Measurements from ENCODE around the gene PDIA6. TPM values are rescaled to one million over a fixed set of nuclear protein-coding genes. Genes with fewer than 3 reads are reported as not detected.

The PDIA6 gene
- total RNA-seq, 1 donor from 2014 or later = 180 TPM

- intact Hi-C loops (cut with DNase I) = no loop called here
- Histone ChIP-seq H3K27ac (no peak overlapping the region), H3K4me3 (no peak overlapping the region), H3K9me3 (no peaks in the 10 kb centered on the region), H3K4me1 (no peaks in the 10 kb centered on the region), H3K36me3 (peaks cover 77% of the 10 kb centered on the region), H3K27me3 (no peaks in the 10 kb centered on the region)
- DNase-seq (no peak), ATAC-seq (no peak)
- TF ChIP-seq CTCF (IDR thresholded peaks at IDR 0.05) = no peak
These were observed 13.8 kb downstream of the PDIA6 start for GRCh38 chr2:10798783-10799182.

DNA sequence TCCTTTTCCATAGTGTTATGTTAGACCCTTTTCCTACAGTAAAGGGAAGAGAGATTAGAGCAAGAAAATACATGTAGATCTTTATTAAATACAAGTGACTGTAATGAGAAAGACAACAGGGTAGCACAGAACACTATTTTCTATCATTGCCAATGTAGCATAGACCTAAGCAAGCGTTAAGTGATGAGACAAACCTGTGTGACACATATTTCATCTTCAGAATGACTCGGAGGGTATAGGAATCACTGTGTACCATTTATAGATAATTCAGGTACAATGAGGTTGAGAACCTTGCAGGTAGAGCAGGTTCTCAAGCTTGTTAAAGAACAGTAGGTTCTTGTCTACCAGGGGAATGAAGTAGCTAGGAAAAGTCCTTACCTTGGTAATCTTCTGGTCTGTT, 15.9 kb downstream of the PDIA6 start:
- no peak for TF ChIP-seq CTCF (IDR thresholded peaks at IDR 0.05)
- H3K36me3 ChIP-seq = peaks cover 90% of the 10 kb centered on the region
- intact Hi-C loops (cut with DNase I) = no loop called here

GRCh38 chr2:10795508-10796046, 17.0 kb downstream of the PDIA6 start:
- no peak for TF ChIP-seq CTCF (IDR thresholded peaks at IDR 0.05)
- Histone ChIP-seq H3K27me3 (no peaks in the 10 kb centered on the region), H3K9me3 (no peaks in the 10 kb centered on the region), H3K4me1 (no peaks in the 10 kb centered on the region), H3K4me3 (no peak overlapping the region), H3K36me3 (peaks cover 90% of the 10 kb centered on the region), H3K27ac (no peak overlapping the region)
- no peak for ATAC-seq
- DNase-seq = no peak
- intact Hi-C loops (cut with DNase I) = no loop called here

More for the DNA sequence above, 15.9 kb downstream of the PDIA6 start:
- H3K4me1 ChIP-seq = no peaks in the 10 kb centered on the region
- H3K27ac ChIP-seq = no peak overlapping the region
- no peaks in the 10 kb centered on the region for H3K9me3 ChIP-seq
- no peak for ATAC-seq
- DNase-seq = no peak
- H3K27me3 ChIP-seq = no peaks in the 10 kb centered on the region
- no peak overlapping the region for H3K4me3 ChIP-seq

- Histone ChIP-seq H3K27me3 (no peaks in the 10 kb centered on the region), H3K4me3 (no peak overlapping the region), H3K4me1 (no peaks in the 10 kb centered on the region), H3K36me3 (peaks cover 90% of the 10 kb centered on the region), H3K27ac (no peak overlapping the region), H3K9me3 (no peaks in the 10 kb centered on the region)
- intact Hi-C loops (cut with DNase I) = no loop called here
- ATAC-seq = no peak
- TF ChIP-seq CTCF (IDR thresholded peaks at IDR 0.05) = no peak
- no peak for DNase-seq
These were observed 17.7 kb downstream of the PDIA6 start for GRCh38 chr2:10794876-10795275.

GRCh38 chr2:10793816-10794215, 18.8 kb downstream of the PDIA6 start:
- no peak for ATAC-seq
- H3K27ac ChIP-seq = no peak overlapping the region
- no peaks in the 10 kb centered on the region for H3K27me3 ChIP-seq

More at GRCh38 chr2:10793816-10794215, 18.8 kb downstream of the PDIA6 start:
- TF ChIP-seq CTCF (IDR thresholded peaks at IDR 0.05) = no peak
- no peak for DNase-seq
- H3K4me1 ChIP-seq = no peaks in the 10 kb centered on the region
- no peak overlapping the region for H3K4me3 ChIP-seq
- no peaks in the 10 kb centered on the region for H3K9me3 ChIP-seq
- intact Hi-C loops (cut with DNase I) = no loop called here
- H3K36me3 ChIP-seq = peaks cover 91% of the 10 kb centered on the region

All from upper lobe of right lung (tissue), 1 donor.